Right lung (tissue), 5 donors: ENCODE results near the gene UXS1. TPM values are rescaled to one million over a fixed set of nuclear protein-coding genes. Genes with fewer than 3 reads are reported as not detected.
A peak's percentile ranks its signal among the peaks of the same experiment; 100 is the strongest.

ENCODE experiments used
- DNase-seq, 2 donors: peaks; one replicate each; pipeline ENCODE4 v3.0.0-alpha.2; 2013
- polyA plus RNA-seq, 5 donors: library from polyadenylated mRNA; unstranded; fragments of 120-200 nt; gene quantifications; one replicate each; pipeline versions ENCODE4 v1.2.1 to v1.2.3, GENCODE V29; 2013; ENCODE audit warnings: inconsistent platforms in 1 of 5, low replicate concordance in 1 of 5; ENCODE audit not compliant: insufficient read length in 5 of 5, insufficient read depth in 1 of 5

UXS1 gene
- polyA plus RNA-seq, 5 donors: 85.7 to 98.2 (median 92.4) TPM

GRCh38 chr2:106192752-106193689 is 1.1 kb downstream of the UXS1 start:
- DNase-seq: peak; percentile 69 to 74

GRCh38 chr2:106191511-106192016 is 2.5 kb downstream of the UXS1 start:
- DNase-seq: no peak

GRCh38 chr2:106189764-106190468 is 4.2 kb downstream of the UXS1 start:
- no peak for DNase-seq

GRCh38 chr2:106189325-106189724 is 4.8 kb downstream of the UXS1 start:
- no peak for DNase-seq

GRCh38 chr2:106187273-106187891 is 6.7 kb downstream of the UXS1 start:
- DNase-seq: no peak

GRCh38 chr2:106185475-106186184 is 8.5 kb downstream of the UXS1 start:
- no peak for DNase-seq

- DNase-seq: no peak
Observed at GRCh38 chr2:106184857-106185256, 9.2 kb downstream of the UXS1 start.

- DNase-seq: no peak
Observed at GRCh38 chr2:106184394-106184793, 9.7 kb downstream of the UXS1 start.

- DNase-seq: peak; percentile 77 to 81
Observed at GRCh38 chr2:106183101-106183696, 10.9 kb downstream of the UXS1 start.

- DNase-seq: no peak
Observed at GRCh38 chr2:106181064-106181463, 13.0 kb downstream of the UXS1 start.

- DNase-seq: no peak
Observed at GRCh38 chr2:106180602-106181001, 13.5 kb downstream of the UXS1 start.

- DNase-seq: no peak
Observed at GRCh38 chr2:106178716-106179115, 15.4 kb downstream of the UXS1 start.

- no peak for DNase-seq
Observed at GRCh38 chr2:106177581-106177980, 16.5 kb downstream of the UXS1 start.

GRCh38 chr2:106176446-106177099 is 17.5 kb downstream of the UXS1 start:
- no peak for DNase-seq

GRCh38 chr2:106175086-106175850 is 18.8 kb downstream of the UXS1 start:
- DNase-seq: no peak

- no peak for DNase-seq
Observed at GRCh38 chr2:106174056-106174455, 20.0 kb downstream of the UXS1 start.

GRCh38 chr2:106172649-106173048 is 21.5 kb downstream of the UXS1 start:
- no peak for DNase-seq

GRCh38 chr2:106168657-106169056 is 25.4 kb downstream of the UXS1 start:
- no peak for DNase-seq

GRCh38 chr2:106167067-106167466 is 27.0 kb downstream of the UXS1 start:
- DNase-seq: no peak

- no peak for DNase-seq
Observed at GRCh38 chr2:106165561-106165960, 28.5 kb downstream of the UXS1 start.
